Heart left ventricle (tissue), 13 donors: Measurements from ENCODE around the gene SLC22A7.

Source experiments
- POLR2A ChIP-seq, 2 donors: fragments of 450-650 bp; IDR thresholded peaks; one replicate each; pipeline ENCODE4 v1.6.1; 2017; ENCODE audit warnings: antibody characterized with exemption in 2 of 2, mild to moderate bottlenecking in 2 of 2, moderate library complexity in 2 of 2
- TF ChIP-seq, protein P1 (sequence below), 12 donors: fragments of 200-600 bp; sonication (generic) in 4 of 12; IDR thresholded peaks; one replicate each; pipeline versions ENCODE4 v1.5.0 to v1.8.0; 2018 to 2022; ENCODE audit warnings: antibody characterized with exemption in 12 of 12, mild to moderate bottlenecking in 5 of 12
- donor health status: ischemic (EF 13 %, LVEDD 7.1; RV severe dilation, severe dysfunction).
- donor health status: DM: no; HTN: yes; CAD: no.
- donor health status: DM: no; HTN: no; CAD: no.
- donor health status: ischemic (EF 25% LVEDD 6.9; RV normal size, moderate dysfunction).
- donor health status: ischemic (EF 25% LVEDD 5.7; RV mildly dilated, moderate dysfunction).
- donor health status: ischemic (EF 35%, LVEDD 5.7; RV mildly dilated, moderate dysfunction).
- donor health status: nonischemic (EF 11% LVEDD 7.7; RV severe dilation, severe dysfunction).
- donor health status: DM: yes; HTN: yes; CAD: no.
- donor health status: PGD.
- donor health status: ischemic (EF 29% LVEDD 5.4; RV normal size, mild dysfunction).
- donor health status: nonischemic (EF 23%, LVEDD 6.1; RV moderate dilation, normal function).

DNA sequence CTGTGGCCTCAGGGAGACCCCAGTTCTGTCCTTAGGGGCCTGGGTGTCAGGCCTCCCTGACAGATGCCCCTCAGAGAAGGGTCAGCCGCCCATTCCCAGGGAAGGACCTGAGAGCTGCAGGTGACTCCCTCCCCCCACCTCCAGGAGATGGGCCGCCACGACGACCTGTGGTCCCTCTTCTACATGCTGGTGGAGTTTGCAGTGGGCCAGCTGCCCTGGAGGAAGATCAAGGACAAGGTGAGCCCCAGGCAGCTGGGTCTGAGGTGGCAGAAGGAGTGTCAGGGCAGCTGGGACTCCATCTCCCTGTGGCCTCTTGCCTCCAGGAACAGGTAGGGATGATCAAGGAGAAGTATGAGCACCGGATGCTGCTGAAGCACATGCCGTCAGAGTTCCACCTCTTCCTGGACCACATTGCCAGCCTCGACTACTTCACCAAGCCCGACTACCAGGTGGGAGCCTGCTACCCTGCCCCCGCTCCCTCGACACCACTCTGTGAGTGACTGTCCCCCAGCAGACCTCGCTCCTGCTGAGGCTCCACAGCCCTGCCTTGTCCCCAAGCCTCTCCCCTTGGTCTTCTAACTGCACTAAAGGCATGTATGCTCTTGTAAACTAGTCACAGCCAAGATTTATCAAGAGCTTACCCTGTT, 42.5 kb upstream of the SLC22A7 start:
- TF ChIP-seq, protein P1, sequence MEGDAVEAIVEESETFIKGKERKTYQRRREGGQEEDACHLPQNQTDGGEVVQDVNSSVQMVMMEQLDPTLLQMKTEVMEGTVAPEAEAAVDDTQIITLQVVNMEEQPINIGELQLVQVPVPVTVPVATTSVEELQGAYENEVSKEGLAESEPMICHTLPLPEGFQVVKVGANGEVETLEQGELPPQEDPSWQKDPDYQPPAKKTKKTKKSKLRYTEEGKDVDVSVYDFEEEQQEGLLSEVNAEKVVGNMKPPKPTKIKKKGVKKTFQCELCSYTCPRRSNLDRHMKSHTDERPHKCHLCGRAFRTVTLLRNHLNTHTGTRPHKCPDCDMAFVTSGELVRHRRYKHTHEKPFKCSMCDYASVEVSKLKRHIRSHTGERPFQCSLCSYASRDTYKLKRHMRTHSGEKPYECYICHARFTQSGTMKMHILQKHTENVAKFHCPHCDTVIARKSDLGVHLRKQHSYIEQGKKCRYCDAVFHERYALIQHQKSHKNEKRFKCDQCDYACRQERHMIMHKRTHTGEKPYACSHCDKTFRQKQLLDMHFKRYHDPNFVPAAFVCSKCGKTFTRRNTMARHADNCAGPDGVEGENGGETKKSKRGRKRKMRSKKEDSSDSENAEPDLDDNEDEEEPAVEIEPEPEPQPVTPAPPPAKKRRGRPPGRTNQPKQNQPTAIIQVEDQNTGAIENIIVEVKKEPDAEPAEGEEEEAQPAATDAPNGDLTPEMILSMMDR (IDR thresholded peaks at IDR 0.05) = no peak
- TF ChIP-seq POLR2A (IDR thresholded peaks at IDR 0.05) = no peak
